ENCODE results near the gene OSBPL3. TPM values are rescaled to one million over a fixed set of nuclear protein-coding genes. Genes with fewer than 3 reads are reported as not detected.

Gene OSBPL3
- total RNA-seq, 1 donor from 2014 or later, result 59.2 TPM

GRCh38 chr7:24974026-24974832 is 5.7 kb downstream of the OSBPL3 start:
- peaks cover 35% of the 10 kb centered on the region for H3K4me1 ChIP-seq
- intact Hi-C loops (cut with DNase I), result no loop called here
- no peaks in the 10 kb centered on the region for H3K27me3 ChIP-seq
- H3K27ac ChIP-seq, result no peak overlapping the region
- no peaks in the 10 kb centered on the region for H3K9me3 ChIP-seq
- no peaks in the 10 kb centered on the region for H3K36me3 ChIP-seq
- H3K4me3 ChIP-seq, result no peak overlapping the region
- TF ChIP-seq POLR2A (IDR thresholded peaks at IDR 0.05), result no peak
- TF ChIP-seq CTCF (IDR thresholded peaks at IDR 0.05), result no peak
- no peak for TF ChIP-seq POLR2AphosphoS5 (IDR thresholded peaks at IDR 0.05; ENCODE audit: insufficient read depth in 1 of 2, low read depth in 1 of 2)
- no peak for DNase-seq (ENCODE audit: extremely low spot score in 2 of 2)

GRCh38 chr7:24972991-24973390 is 7.0 kb downstream of the OSBPL3 start:
- Histone ChIP-seq H3K27me3 (no peaks in the 10 kb centered on the region), H3K4me1 (peaks cover 24% of the 10 kb centered on the region), H3K4me3 (no peak overlapping the region), H3K36me3 (no peaks in the 10 kb centered on the region), H3K9me3 (no peaks in the 10 kb centered on the region), H3K27ac (no peak overlapping the region)
- no peak for DNase-seq (ENCODE audit: extremely low spot score in 2 of 2)
- TF ChIP-seq CTCF (IDR thresholded peaks at IDR 0.05) (no peak), POLR2AphosphoS5 (IDR thresholded peaks at IDR 0.05; ENCODE audit: insufficient read depth in 1 of 2, low read depth in 1 of 2) (no peak), POLR2A (IDR thresholded peaks at IDR 0.05) (no peak)
- intact Hi-C loops (cut with DNase I), result no loop called here

GRCh38 chr7:24972166-24972477 is 7.9 kb downstream of the OSBPL3 start:
- H3K27ac ChIP-seq, result peak overlapping the region; percentile 18
- no peak for TF ChIP-seq POLR2A (IDR thresholded peaks at IDR 0.05)
- no peak for TF ChIP-seq POLR2AphosphoS5 (IDR thresholded peaks at IDR 0.05; ENCODE audit: insufficient read depth in 1 of 2, low read depth in 1 of 2)
- no peak for TF ChIP-seq CTCF (IDR thresholded peaks at IDR 0.05)
- no peak overlapping the region for H3K4me3 ChIP-seq
- H3K9me3 ChIP-seq, result no peaks in the 10 kb centered on the region
- no peaks in the 10 kb centered on the region for H3K36me3 ChIP-seq
- intact Hi-C loops (cut with DNase I), result no loop called here
- no peak for DNase-seq (ENCODE audit: extremely low spot score in 2 of 2)
- H3K4me1 ChIP-seq, result peaks cover 18% of the 10 kb centered on the region
- H3K27me3 ChIP-seq, result no peaks in the 10 kb centered on the region

GRCh38 chr7:24971333-24972165 is 8.4 kb downstream of the OSBPL3 start:
- Histone ChIP-seq H3K4me1 (peaks cover 20% of the 10 kb centered on the region), H3K9me3 (no peaks in the 10 kb centered on the region), H3K27ac (peak overlapping the region; percentile 18), H3K27me3 (no peaks in the 10 kb centered on the region), H3K36me3 (no peaks in the 10 kb centered on the region), H3K4me3 (no peak overlapping the region)
- TF ChIP-seq POLR2AphosphoS5 (IDR thresholded peaks at IDR 0.05; ENCODE audit: insufficient read depth in 1 of 2, low read depth in 1 of 2), result peak in 1 of 2 donors; percentile 7
- no peak for TF ChIP-seq CTCF (IDR thresholded peaks at IDR 0.05)
- DNase-seq (ENCODE audit: extremely low spot score in 2 of 2), result no peak
- intact Hi-C loops (cut with DNase I), result no loop called here

- Histone ChIP-seq H3K4me1 (peaks cover 29% of the 10 kb centered on the region), H3K36me3 (no peaks in the 10 kb centered on the region), H3K9me3 (no peaks in the 10 kb centered on the region), H3K27me3 (no peaks in the 10 kb centered on the region), H3K27ac (peak overlapping the region; percentile 18), H3K4me3 (no peak overlapping the region)
- no peak for DNase-seq (ENCODE audit: extremely low spot score in 2 of 2)
- no peak for TF ChIP-seq CTCF (IDR thresholded peaks at IDR 0.05)
- intact Hi-C loops (cut with DNase I), result no loop called here
Observed at GRCh38 chr7:24970676-24971075, 9.3 kb downstream of the OSBPL3 start.
